Caco-2 (cell line): ENCODE measurements around the gene ARF4. TPM values are rescaled to one million over a fixed set of nuclear protein-coding genes. Genes with fewer than 3 reads are reported as not detected.

Experiments used
- BruUV-seq: library from RNA; stranded (reverse); fragments of 400-500 nt; replicated peaks from 2 replicates; lab custom pipeline; 2021; lab: Mats Ljungman, UMichigan
- CTCF ChIA-PET: fragments of 300-600 bp; sonication (Branson Sonifier 250); formaldehyde crosslinking; loops from one replicate; lab custom pipeline; 2022; ENCODE audit warnings: antibody characterized with exemption; lab: Charles Lee
- POLR2A ChIA-PET: fragments of 300-600 bp; sonication (Branson Sonifier 250); formaldehyde crosslinking; loops from one replicate; lab custom pipeline; 2022; ENCODE audit warnings: antibody characterized with exemption; lab: Charles Lee
- DNase-seq, 2 experiments: peaks; one replicate each; pipeline versions ENCODE4 v3.0.0 to v3.0.0-alpha.2; 2020 to 2022
- H3K27me3 ChIP-seq: replicated peaks from 2 replicates; pipeline ENCODE4 v1.6.0; 2011; ENCODE audit warnings: low read length; ENCODE audit not compliant: control insufficient read depth, insufficient read depth
- H3K36me3 ChIP-seq: 2 replicates; pipeline ENCODE4 v1.5.1; 2011; ENCODE audit warnings: low read length; ENCODE audit not compliant: control insufficient read depth, insufficient read depth
- H3K4me1 ChIP-seq: fragments of 250-450 bp; sonication (Bioruptor Pico); 2 replicates; pipeline ENCODE4 v1.5.1; 2020; ENCODE audit warnings: mild to moderate bottlenecking
- H3K4me3 ChIP-seq: 2 replicates; pipeline ENCODE4 v1.5.1; 2011; ENCODE audit warnings: low read depth, mild to moderate bottlenecking, control low read depth, low read length
- H3K9me3 ChIP-seq: fragments of 250-450 bp; sonication (Bioruptor Pico); 2 replicates; pipeline ENCODE4 v1.5.1; 2020; ENCODE audit warnings: mild to moderate bottlenecking, moderate library complexity
- H3K27ac Mint-ChIP-seq: one replicate; pipeline ENCODE4 v1.8.0; 2022; ENCODE audit warnings: mixed read lengths; ENCODE audit not compliant: unreplicated experiment
- H3K27me3 Mint-ChIP-seq: one replicate; pipeline ENCODE4 v1.8.0; 2022; ENCODE audit warnings: mixed read lengths; ENCODE audit not compliant: insufficient read depth, unreplicated experiment
- H3K36me3 Mint-ChIP-seq: one replicate; pipeline ENCODE4 v1.8.0; 2022; ENCODE audit warnings: mild to moderate bottlenecking, mixed read lengths; ENCODE audit not compliant: insufficient read depth, unreplicated experiment
- H3K4me1 Mint-ChIP-seq: one replicate; pipeline ENCODE4 v1.8.0; 2022; ENCODE audit warnings: low read depth, mixed read lengths; ENCODE audit not compliant: unreplicated experiment
- H3K4me3 Mint-ChIP-seq: one replicate; pipeline ENCODE4 v1.8.0; 2022; ENCODE audit warnings: mild to moderate bottlenecking, moderate library complexity, mixed read lengths; ENCODE audit not compliant: unreplicated experiment
- H3K9me3 Mint-ChIP-seq: one replicate; pipeline ENCODE4 v1.8.0; 2022; ENCODE audit warnings: mixed read lengths; ENCODE audit not compliant: unreplicated experiment
- CTCF ChIP-seq, 2 experiments: fragments of 200-600 bp in 1 of 2; IDR thresholded peaks; 1 replicate in 1 of 2; 2 replicates in 1 of 2; pipeline versions ENCODE4 v1.5.1 to v1.8.0; 2011 to 2022; ENCODE audit warnings: antibody characterized with exemption in 1 of 2, control low read depth in 1 of 2, inconsistent platforms in 1 of 2, low read depth in 1 of 2, low read length in 1 of 2, mild to moderate bottlenecking in 1 of 2, moderate library complexity in 1 of 2; ENCODE audit not compliant: insufficient read depth in 1 of 2, severe bottlenecking in 1 of 2, unreplicated experiment in 1 of 2
- intact Hi-C: fragments of 100-400 bp; cut with micrococcal nuclease; formaldehyde crosslinking; loops from one replicate; pipeline ENCODE4 v1.10.0; 2022; ENCODE audit not compliant: unreplicated experiment
- total RNA-seq: library from RNA; stranded (reverse); gene quantifications from 2 replicates; pipeline ENCODE4 v1.2.3, GENCODE V29; 2022

Gene ARF4
- total RNA-seq, 1 experiment from 2014 or later = 194 TPM

- intact Hi-C loops = no loop called here
- Histone ChIP-seq H3K4me3 (no peak overlapping the region), H3K9me3 (no peaks in the 10 kb centered on the region), H3K4me1 (peaks cover 40% of the 10 kb centered on the region), H3K27me3 (no peaks in the 10 kb centered on the region), H3K36me3 (no peaks in the 10 kb centered on the region; the same call in 1 of the 2 replicates)
- POLR2A ChIA-PET = no interaction called here
- CTCF ChIA-PET = no interaction called here
- Mint-ChIP-seq H3K27ac (no peak overlapping the region), H3K36me3 (peaks cover 85% of the 10 kb centered on the region), H3K4me3 (no peak overlapping the region), H3K4me1 (peaks cover 6% of the 10 kb centered on the region), H3K27me3 (no peaks in the 10 kb centered on the region), H3K9me3 (no peaks in the 10 kb centered on the region)
- no TSS peak for BruUV-seq
- no peak for DNase-seq
- no peak for TF ChIP-seq CTCF (IDR thresholded peaks at IDR 0.05; ENCODE audit: insufficient read depth in 1 of 2, low read depth in 1 of 2, low read length in 1 of 2, severe bottlenecking in 1 of 2, unreplicated experiment in 1 of 2)
These were observed 9.2 kb downstream of the ARF4 start for GRCh38 chr3:57587905-57588304.

DNA sequence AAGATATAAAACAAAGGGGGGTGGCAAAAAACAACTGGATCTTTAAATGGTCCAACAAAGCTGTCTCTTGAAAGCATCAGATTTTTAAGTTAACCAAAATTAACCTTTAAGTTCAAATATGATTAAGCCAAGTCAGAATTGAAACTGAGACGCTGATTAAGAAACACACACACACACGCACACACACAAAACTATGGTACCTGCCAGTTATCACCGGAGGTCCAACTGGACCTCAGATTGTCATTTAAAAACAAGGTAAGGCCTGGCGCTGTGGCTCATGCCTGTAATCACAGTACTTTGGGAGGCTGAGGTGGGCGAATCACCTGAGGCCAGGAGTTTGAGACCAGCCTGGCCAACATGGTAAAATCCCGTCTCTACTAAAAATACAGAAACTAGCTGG lies 10.4 kb downstream of the ARF4 start:
- no peak overlapping the region for H3K4me3 Mint-ChIP-seq
- Histone ChIP-seq H3K27me3 (no peaks in the 10 kb centered on the region), H3K9me3 (no peaks in the 10 kb centered on the region), H3K4me1 (peaks cover 40% of the 10 kb centered on the region), H3K36me3 (no peaks in the 10 kb centered on the region), H3K4me3 (no peak overlapping the region)
- no peaks in the 10 kb centered on the region for H3K27me3 Mint-ChIP-seq
- TF ChIP-seq CTCF (IDR thresholded peaks at IDR 0.05; ENCODE audit: insufficient read depth in 1 of 2, low read depth in 1 of 2, low read length in 1 of 2, severe bottlenecking in 1 of 2, unreplicated experiment in 1 of 2) = no peak
- no peaks in the 10 kb centered on the region for H3K9me3 Mint-ChIP-seq
- BruUV-seq = no TSS peak
- ChIA-PET CTCF (no interaction called here), POLR2A (no interaction called here)
- H3K4me1 Mint-ChIP-seq = peaks cover 6% of the 10 kb centered on the region
- intact Hi-C loops = no loop called here
- H3K36me3 Mint-ChIP-seq = peaks cover 84% of the 10 kb centered on the region
- no peak overlapping the region for H3K27ac Mint-ChIP-seq
- no peak for DNase-seq

DNA sequence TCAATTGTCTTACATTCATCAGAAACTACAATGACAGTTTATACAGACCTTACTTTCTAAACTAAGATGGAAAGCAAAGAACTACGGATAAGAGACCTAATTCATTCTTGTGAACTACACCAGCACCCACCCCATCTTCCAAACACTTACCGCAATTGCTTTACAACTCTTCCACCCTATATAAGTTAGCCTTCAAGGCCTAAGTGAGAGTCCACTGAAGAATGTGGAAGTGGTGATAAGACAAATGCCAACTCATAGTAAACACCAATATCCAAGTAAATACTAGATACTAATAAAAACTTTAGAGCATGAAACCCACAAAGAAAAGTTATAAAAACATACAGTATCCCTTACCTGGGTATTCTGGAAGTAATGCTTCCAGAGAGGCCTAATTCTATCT lies 13.6 kb downstream of the ARF4 start:
- no peak overlapping the region for H3K27ac Mint-ChIP-seq
- POLR2A ChIA-PET = no interaction called here
- no peak for DNase-seq
- TF ChIP-seq CTCF (IDR thresholded peaks at IDR 0.05; ENCODE audit: insufficient read depth in 1 of 2, low read depth in 1 of 2, low read length in 1 of 2, severe bottlenecking in 1 of 2, unreplicated experiment in 1 of 2) = no peak
- peaks cover 82% of the 10 kb centered on the region for H3K36me3 Mint-ChIP-seq
- BruUV-seq = no TSS peak
- Histone ChIP-seq H3K4me3 (no peak overlapping the region), H3K27me3 (no peaks in the 10 kb centered on the region), H3K9me3 (no peaks in the 10 kb centered on the region), H3K4me1 (peaks cover 45% of the 10 kb centered on the region), H3K36me3 (peaks cover 2% of the 10 kb centered on the region; the same call in 1 of the 2 replicates)
- no peak overlapping the region for H3K4me3 Mint-ChIP-seq
- H3K27me3 Mint-ChIP-seq = no peaks in the 10 kb centered on the region
- CTCF ChIA-PET = no interaction called here
- no peaks in the 10 kb centered on the region for H3K9me3 Mint-ChIP-seq
- intact Hi-C loops = loop anchor here (1.0 kb wide), 1 partner anchor 186 kb away; no protein-coding TSS in a partner anchor
- H3K4me1 Mint-ChIP-seq = peaks cover 6% of the 10 kb centered on the region
